ENCODE measurements around the gene PNMA1.

PNMA1 gene

GRCh38 chr14:73665130-73665529, 49.1 kb downstream of the PNMA1 start:
- no peak overlapping the region for H3K4me3 ChIP-seq (ENCODE audit: low read length)

GRCh38 chr14:73663548-73664212, 50.5 kb downstream of the PNMA1 start:
- TF ChIP-seq ZNF274 (IDR thresholded peaks at IDR 0.05; ENCODE audit: low read depth, low read length): no peak
- H3K4me3 ChIP-seq (ENCODE audit: low read length): no peak overlapping the region

More at GRCh38 chr14:73665130-73665529, 49.1 kb downstream of the PNMA1 start:
- no peak for TF ChIP-seq ZNF274 (IDR thresholded peaks at IDR 0.05; ENCODE audit: low read depth, low read length)

DNA sequence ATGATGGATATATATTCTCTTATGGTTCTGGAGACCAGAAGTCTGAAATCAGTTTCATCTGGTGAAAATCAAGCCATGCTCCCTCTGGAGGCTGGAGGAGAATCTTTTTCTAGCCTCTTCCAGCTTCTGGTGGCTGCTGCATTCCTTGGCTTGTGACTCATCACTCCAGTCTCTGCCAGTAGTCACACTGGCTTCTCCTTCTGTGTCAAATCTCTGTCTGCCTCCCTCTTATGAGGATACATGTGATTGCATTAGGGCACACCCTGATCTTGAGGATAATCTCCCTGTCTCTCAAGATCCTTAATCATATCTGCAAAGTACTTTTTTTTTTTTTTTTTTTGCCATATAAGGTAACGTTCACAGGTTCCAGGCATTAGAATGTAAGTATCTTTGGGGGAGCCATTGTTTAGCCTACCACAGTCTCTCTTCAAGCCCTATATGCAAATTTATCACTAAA, 51.7 kb downstream of the PNMA1 start:
- TF ChIP-seq ZNF274 (IDR thresholded peaks at IDR 0.05; ENCODE audit: low read depth, low read length): no peak
- no peak overlapping the region for H3K4me3 ChIP-seq (ENCODE audit: low read length)

DNA sequence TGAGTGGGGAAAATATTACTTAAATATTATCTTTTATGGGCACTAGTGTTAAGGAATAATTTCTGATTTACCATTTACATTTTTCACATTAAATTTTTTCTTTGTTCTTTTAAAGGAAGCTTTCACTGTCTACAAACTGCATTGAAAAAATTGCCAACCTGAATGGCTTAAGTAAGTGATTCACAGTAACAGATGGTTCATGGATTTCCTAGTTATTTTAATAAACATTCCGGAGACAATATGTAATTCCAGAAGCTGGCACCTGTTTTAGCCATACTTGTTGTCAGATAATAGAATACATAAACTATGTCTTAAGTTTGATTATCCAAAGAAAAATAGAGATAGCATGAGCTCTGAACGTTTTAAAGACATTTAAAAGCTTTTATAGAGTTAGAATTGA, 52.3 kb downstream of the PNMA1 start:
- no peak overlapping the region for H3K4me3 ChIP-seq (ENCODE audit: low read length)
- no peak for TF ChIP-seq ZNF274 (IDR thresholded peaks at IDR 0.05; ENCODE audit: low read depth, low read length)

Data from GM08714 (cell line).